PC-3 (cell line): ENCODE measurements around the gene ZNF30.

Experiments used
- CTCF ChIP-seq: fragments of 300-600 bp; sonication (generic); conservative IDR thresholded peaks from 2 replicates; pipeline ENCODE4 v1.5.1; 2017; ENCODE audit warnings: antibody characterized with exemption, low read depth, mild to moderate bottlenecking, low read length
- EZH2 ChIP-seq: fragments of 300-600 bp; sonication (generic); IDR thresholded peaks from one replicate; pipeline ENCODE4 v1.6.1; 2017; ENCODE audit warnings: antibody characterized with exemption, mild to moderate bottlenecking, low read length; ENCODE audit not compliant: unreplicated experiment

GRCh38 chr19:34957830-34958751, 31.4 kb downstream of the ZNF30 start:
- TF ChIP-seq EZH2, result no peak
- no peak for TF ChIP-seq CTCF
